Activated CD8-positive, alpha-beta memory T cell treated with anti-CD3 and anti-CD28 coated beads, Interleukin-2, amount 50 U/mL, for 4 hours (primary cell): ENCODE data around the gene CEP135.
"Not testable (repeated sequence)": the region's sequence is repeated elsewhere in the genome, so short reads cannot be mapped to it uniquely, and the experiment has no call there.

Experiments
- DNase-seq: peaks from one replicate; pipeline ENCODE4 v3.0.0-alpha.2; 2020

CEP135 gene

DNA sequence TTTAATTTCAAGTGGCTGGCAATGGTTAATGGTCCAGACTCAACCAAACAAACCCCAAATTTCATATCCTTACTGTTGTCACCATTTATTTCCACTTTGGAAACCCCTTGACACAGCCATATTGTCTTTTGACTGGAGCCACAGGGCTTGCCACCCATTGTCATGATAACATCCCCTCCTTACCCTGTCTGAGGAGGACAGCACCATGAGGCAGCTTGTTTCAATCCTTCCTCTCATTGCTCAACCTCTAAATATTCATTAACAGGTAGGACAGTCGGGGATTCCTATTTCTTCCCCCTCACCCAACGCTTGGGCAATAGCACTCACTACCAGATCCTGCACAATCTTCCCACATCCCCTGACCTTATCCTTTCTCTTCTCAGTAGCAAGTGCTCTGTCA is 92.1 kb downstream of the CEP135 start:
- no peak for DNase-seq

DNA sequence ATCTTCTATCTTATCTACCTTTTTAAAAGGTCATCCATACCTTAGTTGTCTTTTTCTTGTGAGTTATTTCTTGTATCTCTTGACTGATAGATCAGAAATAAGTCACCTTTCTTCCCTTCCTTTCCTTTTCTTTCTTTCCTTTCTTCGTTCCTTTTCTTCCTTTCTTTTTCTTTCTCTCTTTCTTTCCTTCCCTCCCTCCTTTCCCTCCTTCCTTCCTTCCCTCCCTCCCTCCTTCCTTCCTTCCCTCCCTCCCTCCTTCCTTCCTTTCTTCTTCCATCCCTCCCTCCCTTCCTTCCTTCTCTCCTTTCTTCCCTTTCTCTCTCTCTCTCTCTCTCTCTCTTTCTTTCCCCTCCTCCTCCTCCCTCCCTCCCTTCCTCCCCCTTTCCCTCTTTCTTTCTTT is 93.5 kb downstream of the CEP135 start:
- no peak for DNase-seq

DNA sequence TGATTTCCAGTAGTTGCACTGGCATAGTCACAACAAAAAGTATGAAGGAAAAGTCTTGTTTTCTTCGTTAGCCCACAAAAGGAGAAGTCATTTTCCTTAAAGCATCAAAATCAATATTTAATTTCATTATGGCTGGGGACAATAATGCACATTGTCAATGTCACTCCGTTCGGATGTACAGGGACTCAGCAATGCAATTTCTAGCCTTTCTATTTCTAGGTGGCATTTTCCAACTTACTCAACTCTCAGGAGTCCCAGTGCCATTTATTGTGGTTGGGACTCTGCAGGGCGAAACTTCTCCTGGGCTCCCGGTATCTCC is 99.6 kb downstream of the CEP135 start:
- no peak for DNase-seq

GRCh38 chr4:56048702-56049431 is 100.1 kb downstream of the CEP135 start:
- no peak for DNase-seq

DNA sequence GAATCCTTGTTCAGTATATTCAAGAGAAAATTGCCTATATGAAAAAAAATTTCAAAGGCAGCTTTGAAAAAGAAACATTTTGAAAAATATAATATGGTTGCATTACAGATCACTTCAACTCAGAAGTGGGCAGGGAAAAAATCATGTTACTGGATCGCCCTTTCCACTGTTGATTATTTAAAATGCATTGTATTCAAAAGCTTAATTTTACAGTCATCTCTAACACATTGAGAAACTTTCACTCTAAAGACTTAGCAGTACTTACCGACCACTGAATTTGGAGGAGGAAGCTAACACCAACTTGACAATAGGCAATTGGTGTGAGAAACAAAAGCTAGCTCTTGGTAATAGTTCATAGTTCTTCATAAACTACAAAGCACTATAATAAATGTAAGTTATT is 101.9 kb downstream of the CEP135 start:
- DNase-seq: no peak

DNA sequence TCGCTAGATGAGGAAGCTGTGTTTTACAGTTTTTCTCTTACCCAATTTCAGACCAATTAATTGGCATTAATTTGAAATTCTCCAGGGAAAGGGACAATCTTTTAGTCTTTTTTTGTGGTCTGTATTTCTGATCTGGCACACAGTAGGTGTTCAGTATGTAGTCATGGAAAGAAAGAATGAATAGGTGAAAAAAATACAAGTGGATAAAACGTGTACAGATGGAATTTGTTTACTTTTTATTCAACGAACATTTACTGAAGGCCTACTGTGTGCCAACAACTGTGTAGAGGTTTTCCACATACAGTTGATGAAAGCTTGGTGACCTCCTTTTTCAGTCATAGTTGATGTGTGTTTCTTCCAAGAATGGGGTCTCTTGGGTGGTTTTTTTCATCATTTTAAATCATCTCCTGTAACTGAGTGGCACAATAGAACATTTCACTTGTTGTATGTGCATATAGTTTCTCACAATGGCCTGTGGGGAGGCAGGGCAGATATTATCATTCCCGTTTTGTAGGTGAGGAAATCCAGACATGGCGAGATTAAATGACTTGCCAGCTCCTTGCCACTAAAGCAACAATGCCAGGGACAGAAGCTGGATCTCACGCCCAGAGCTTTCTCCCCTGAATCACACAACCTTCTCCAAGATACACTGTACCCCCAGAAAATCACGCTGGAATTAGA is 102.4 kb downstream of the CEP135 start:
- no peak for DNase-seq

GRCh38 chr4:56051710-56052075 is 102.9 kb downstream of the CEP135 start:
- DNase-seq: no peak

GRCh38 chr4:56052481-56052880 is 103.7 kb downstream of the CEP135 start:
- DNase-seq: no peak

DNA sequence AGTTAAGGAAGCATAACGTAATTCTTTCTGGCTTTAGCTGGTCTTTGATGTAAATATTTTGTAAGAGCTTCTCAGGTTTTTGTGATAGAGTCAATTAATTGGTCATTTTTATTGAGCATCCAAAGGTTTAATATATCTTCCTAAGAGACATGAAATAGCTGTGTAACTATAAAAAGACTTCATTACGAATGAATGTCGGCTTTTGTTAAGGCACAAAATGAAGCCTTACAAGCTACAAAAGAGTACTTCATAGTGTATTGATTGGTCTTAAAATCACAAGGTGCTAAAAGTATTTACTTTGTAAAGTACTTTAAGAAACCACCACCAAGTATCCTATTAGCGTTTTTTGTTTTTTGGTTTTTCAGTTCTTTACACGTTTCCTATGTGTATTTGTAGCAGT is 104.2 kb downstream of the CEP135 start:
- no peak for DNase-seq

DNA sequence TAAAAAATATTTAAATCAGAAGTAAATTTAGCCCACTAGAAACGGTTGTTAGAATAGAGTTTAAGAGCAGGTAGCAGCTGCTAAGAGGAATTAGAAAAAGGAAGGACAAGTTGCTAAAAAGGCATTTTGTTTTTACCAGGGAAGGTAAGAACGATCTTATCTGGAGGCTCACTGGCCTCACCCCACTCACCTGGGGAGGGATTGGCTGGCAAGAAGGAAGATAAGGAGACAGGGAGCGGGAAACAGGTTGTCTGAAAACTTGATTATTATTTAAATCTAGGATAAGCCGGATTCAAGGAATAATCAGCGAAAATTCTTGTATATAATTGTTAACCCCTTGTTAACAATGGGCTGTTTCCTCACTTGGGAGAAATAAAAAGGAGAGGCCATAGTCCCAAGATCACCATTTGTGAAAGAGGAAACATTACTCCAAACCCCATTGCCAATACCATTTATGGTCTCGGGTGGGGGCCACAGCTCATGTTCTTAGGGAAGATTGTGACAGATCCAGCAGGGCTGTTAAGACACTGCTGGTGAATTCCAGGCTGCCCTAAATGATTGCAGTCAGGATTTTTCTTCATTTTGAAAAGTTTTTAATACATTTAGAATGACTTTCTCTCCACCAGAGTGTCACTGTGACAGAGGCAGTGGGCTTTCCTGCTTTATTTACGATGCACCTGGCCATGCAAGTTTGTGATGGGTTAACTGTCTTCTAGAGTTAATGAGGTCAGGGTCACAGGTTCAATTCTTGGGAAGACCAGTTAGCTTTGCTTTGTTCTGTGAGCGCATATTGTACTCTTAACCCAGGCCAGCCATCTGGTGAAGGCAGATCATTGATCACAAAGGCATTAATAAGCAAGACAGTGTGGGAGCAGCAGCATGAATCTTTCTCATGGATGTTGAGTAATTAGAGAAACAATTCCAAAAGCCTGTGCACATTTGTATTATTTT is 106.6 kb downstream of the CEP135 start:
- no peak for DNase-seq

GRCh38 chr4:56055991-56056390 is 107.2 kb downstream of the CEP135 start:
- no peak for DNase-seq

DNA sequence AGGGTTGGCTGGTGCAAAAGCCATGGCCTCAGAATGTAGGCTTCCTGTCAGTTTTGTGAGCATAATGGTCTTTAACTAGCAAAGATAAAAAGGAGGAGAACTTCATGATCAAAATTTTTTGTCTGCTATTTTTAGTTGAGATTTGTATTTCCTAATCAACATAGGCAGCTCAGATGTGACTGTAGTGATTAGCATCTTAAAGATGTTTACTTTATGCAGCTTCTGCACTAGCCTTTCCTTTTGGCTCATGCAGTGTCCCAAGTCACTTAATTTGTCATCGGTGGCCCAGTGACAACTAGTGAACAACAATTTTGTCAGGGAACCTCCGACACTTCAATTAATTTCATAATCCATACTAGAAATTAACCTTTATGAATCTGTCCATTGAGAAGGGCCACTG is 109.8 kb downstream of the CEP135 start:
- no peak for DNase-seq

- no peak for DNase-seq
These were observed 111.3 kb downstream of the CEP135 start for GRCh38 chr4:56060036-56060435.

DNA sequence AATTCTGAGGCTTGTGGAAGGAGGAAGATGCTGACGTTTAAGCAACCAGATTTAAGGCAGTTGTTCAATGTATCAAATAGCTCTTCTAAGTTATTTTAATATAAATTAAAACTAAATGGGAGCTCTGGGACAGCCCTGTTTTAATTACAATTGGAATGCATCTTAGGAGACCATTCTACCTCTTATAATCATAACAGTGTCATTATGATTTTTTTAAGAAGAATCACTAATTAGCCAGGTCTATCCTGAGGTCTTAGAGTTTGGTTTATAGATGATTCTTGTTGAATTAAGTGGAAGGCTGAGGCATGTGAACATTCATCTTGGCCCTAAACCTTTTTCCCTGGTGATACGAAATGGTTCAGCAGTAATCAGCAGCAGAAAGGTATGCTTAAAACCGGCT is 113.4 kb downstream of the CEP135 start:
- no peak for DNase-seq

DNA sequence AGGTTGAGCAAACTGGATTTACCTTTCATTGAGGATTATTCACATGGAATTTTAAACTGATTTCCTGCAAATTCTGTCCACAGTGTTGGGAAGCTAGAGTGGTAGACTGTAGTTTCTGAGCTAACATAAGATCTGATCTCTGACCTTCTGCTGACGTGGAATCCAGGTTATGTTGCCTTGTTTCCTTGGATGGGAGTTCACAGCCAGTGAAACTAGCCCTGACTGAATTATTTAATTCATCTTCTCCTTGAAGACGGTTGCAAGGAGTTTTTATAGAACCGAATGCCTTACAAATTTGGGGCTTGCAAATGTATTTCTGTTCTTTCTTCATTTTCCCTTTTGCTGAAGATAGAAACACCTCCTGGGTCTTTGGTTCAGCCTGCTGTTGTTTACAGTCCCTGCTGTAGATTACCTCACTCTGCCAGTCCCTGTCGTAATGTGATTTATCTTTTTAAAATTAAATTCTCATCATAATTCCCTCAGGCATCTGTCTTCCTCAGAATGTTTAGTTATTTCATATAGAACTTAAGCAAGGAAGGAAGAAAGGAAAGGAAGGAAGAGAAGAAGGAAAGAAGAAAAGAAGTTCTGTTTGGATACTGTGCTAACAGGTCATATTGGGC is 113.9 kb downstream of the CEP135 start:
- no peak for DNase-seq

GRCh38 chr4:56066493-56066892 is 117.7 kb downstream of the CEP135 start:
- no peak for DNase-seq

DNA sequence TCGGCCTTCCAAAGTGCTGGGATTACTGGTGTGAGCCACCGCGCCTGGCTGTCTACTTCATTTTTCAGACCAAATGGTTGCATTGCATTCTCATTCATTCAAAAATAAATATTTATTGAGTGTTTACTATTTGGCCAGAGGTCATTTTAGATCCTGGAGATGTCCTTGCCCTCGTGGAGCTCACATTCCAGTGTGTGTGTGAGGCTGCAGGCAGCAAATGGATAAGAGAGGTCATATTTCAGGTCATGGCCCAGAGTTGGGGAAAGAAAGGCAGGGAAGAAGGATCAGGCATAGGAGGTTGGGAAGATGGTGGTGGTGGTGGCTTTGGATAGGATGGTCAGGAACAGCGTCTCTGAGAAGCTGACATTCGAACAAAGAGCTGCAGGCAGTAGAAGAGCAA is 119.1 kb downstream of the CEP135 start:
- DNase-seq: no peak

DNA sequence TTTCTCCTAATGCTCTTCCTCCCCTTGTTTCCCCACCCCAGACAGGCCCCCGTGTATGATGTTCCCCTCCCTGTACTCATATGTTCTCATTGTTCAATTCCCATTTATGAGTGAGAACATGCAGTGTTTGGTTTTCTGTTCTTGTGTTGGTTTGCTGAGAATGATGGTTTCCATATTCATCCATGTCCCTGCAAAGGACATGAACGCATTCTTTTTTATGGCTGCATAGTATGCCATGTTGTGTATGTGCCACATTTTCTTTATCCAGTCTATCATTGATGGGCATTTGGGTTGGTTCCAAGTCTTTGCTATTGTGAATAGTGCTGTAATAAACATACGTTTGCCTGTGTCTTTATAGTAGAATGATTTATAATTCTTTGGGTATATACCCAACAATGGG is 124.0 kb downstream of the CEP135 start:
- DNase-seq: not testable (repeated sequence)

DNA sequence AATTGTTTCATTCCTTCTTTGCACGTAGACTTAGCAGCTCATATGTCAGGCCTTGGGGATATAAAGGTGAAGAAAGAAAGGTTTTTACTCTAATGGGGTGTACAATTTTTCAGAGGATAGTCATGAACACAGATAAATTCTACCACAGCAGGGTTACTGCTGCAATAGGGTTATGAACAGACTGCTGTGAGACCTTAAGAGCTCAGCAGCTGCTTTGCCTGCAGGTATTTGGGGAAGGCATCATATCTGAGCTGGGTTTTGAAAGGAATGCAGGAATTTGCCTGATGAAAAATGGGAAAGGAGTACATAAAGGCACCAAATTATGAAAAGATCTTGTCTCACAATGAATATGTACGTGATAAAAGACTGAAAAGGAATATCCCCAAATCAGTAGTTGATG is 128.9 kb downstream of the CEP135 start:
- DNase-seq: no peak

- no peak for DNase-seq
These were observed 130.1 kb downstream of the CEP135 start for GRCh38 chr4:56078866-56079265.

DNA sequence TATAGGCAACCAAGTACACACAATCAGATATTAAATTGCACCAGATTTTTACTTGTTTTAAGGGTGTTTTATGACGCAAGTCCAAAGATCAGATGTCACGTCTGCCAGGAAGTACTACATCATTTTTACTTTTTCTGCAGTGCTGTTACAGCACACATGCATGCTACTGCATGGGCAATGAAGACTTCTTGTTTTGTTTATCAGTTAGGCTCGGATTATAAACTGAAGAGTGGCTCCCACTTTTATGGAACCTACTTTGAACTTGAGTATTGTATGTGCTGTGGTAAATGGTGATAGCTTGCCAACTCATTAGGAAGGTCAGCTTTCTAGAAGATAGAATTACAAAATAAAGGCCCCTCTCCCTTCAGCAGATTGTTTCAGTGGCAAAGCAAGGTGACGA is 131.6 kb downstream of the CEP135 start:
- DNase-seq: no peak

- no peak for DNase-seq
These were observed 134.1 kb downstream of the CEP135 start for GRCh38 chr4:56082829-56083228.
